ENCODE results near the gene SYK. TPM values are rescaled to one million over a fixed set of nuclear protein-coding genes. Genes with fewer than 3 reads are reported as not detected.

Gene SYK
- total and polyA plus RNA-seq, 2 experiments from 2014 or later, result 4.9 to 5.1 TPM

DNA sequence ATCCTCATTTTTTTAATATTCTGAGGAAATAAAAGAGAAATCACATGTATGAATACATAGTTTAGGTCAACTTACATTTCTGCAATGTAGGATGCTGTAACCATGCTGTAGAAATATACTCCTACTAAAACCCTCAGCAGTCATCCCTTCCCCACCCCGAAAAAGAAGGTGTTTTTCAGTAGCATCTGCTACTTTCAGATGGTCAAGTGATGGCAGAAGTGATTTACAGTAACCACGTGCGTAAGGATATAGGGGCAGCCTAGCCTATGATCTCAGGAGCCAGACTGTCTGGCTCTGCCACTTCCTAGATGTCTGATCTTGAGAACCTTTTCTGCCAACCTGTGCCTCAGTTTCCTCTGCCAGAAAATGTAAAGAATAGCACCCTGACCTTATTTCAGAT is 26.0 kb upstream of the SYK start:
- WGBS (ENCODE audit: low lambda C conversion rate, missing lambda C conversion rate), result 48% methylated on average over 3 of the region's 3 CpGs
- Histone ChIP-seq H3K4me1 (ENCODE audit: insufficient read depth) (no peaks in the 10 kb centered on the region), H3K36me3 (replicated peaks; ENCODE audit: insufficient read depth, low read depth) (no peaks in the 10 kb centered on the region), H3K27ac (no peak overlapping the region), H3K79me2 (no peaks in the 10 kb centered on the region), H3K9me3 (ENCODE audit: low read depth) (no peaks in the 10 kb centered on the region), H3K9me2 (replicated peaks; ENCODE audit: insufficient read depth) (no peaks in the 10 kb centered on the region), H2AFZ (no peak overlapping the region), H3K4me2 (no peak overlapping the region), H3K4me3 (no peak overlapping the region), H3K27me3 (no peaks in the 10 kb centered on the region), H4K20me1 (ENCODE audit: insufficient read depth, poor library complexity, severe bottlenecking) (no peaks in the 10 kb centered on the region)
- TF ChIP-seq EZH2phosphoT487 (IDR thresholded peaks at IDR 0.05; ENCODE audit: low read depth, severe bottlenecking, unreplicated experiment) (no peak), EZH2 (IDR thresholded peaks at IDR 0.05; ENCODE audit: borderline replicate concordance) (no peak)
- TF ChIP-seq, protein P1, sequence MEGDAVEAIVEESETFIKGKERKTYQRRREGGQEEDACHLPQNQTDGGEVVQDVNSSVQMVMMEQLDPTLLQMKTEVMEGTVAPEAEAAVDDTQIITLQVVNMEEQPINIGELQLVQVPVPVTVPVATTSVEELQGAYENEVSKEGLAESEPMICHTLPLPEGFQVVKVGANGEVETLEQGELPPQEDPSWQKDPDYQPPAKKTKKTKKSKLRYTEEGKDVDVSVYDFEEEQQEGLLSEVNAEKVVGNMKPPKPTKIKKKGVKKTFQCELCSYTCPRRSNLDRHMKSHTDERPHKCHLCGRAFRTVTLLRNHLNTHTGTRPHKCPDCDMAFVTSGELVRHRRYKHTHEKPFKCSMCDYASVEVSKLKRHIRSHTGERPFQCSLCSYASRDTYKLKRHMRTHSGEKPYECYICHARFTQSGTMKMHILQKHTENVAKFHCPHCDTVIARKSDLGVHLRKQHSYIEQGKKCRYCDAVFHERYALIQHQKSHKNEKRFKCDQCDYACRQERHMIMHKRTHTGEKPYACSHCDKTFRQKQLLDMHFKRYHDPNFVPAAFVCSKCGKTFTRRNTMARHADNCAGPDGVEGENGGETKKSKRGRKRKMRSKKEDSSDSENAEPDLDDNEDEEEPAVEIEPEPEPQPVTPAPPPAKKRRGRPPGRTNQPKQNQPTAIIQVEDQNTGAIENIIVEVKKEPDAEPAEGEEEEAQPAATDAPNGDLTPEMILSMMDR (IDR thresholded peaks at IDR 0.05; ENCODE audit: poor library complexity), result no peak
- no peak for DNase-seq (ENCODE audit: low spot score)

DNA sequence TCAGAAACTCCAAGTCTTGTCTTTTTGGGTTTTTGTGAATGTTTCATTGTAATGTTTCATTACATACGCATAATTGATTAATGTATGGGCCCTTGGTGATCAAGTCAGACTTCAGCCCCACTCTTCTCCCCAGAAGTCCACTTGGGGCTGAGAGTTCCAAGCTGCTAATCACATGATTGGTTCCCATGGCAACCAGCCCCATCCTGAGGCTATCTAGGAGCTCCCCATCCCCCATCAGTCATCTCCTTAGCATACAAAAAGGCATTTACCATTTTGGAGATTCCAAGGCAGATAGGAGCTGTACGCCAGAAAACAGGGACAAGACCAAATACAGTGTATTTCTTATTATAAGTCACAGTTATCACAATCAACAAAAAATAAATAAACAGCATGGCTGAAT is 22.9 kb upstream of the SYK start:
- no peak overlapping the region for H3K4me2 ChIP-seq
- no peaks in the 10 kb centered on the region for H3K9me3 ChIP-seq (ENCODE audit: low read depth)
- TF ChIP-seq EZH2phosphoT487 (IDR thresholded peaks at IDR 0.05; ENCODE audit: low read depth, severe bottlenecking, unreplicated experiment) (no peak), EZH2 (IDR thresholded peaks at IDR 0.05; ENCODE audit: borderline replicate concordance) (no peak)
- TF ChIP-seq, protein P1 (IDR thresholded peaks at IDR 0.05; ENCODE audit: poor library complexity), result no peak
- H3K79me2 ChIP-seq, result no peaks in the 10 kb centered on the region
- no peaks in the 10 kb centered on the region for H3K36me3 ChIP-seq (replicated peaks; ENCODE audit: insufficient read depth, low read depth)
- H3K27me3 ChIP-seq, result no peaks in the 10 kb centered on the region
- DNase-seq (ENCODE audit: low spot score), result no peak
- H3K27ac ChIP-seq, result no peak overlapping the region
- H4K20me1 ChIP-seq (ENCODE audit: insufficient read depth, poor library complexity, severe bottlenecking), result no peaks in the 10 kb centered on the region
- no peaks in the 10 kb centered on the region for H3K4me1 ChIP-seq (ENCODE audit: insufficient read depth)
- no peak overlapping the region for H2AFZ ChIP-seq
- WGBS (ENCODE audit: low lambda C conversion rate, missing lambda C conversion rate), result 86% methylated on average over 2 of the region's 2 CpGs
- H3K9me2 ChIP-seq (replicated peaks; ENCODE audit: insufficient read depth), result no peaks in the 10 kb centered on the region
- no peak overlapping the region for H3K4me3 ChIP-seq

DNA sequence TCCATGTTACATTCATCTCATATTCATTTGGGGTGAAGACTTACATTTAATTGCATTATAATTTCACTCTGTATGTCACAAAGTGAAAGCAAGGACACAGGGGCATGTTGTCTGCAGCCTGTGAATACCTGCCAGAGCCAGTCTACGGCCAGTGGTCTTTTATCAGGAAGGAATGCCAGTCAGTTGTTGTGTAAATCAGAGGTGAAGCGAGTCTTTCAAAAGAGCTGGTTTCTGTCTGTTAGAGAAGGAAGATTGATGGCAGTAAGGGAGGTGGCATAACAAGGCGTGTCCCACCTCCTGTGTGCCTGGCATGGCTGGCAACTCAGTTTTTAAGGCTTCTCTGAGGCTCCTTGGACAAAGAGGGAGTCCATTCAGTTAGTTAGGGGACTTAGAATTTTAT is 18.1 kb upstream of the SYK start:
- Histone ChIP-seq H3K9me3 (ENCODE audit: low read depth) (no peaks in the 10 kb centered on the region), H3K4me2 (no peak overlapping the region), H3K36me3 (replicated peaks; ENCODE audit: insufficient read depth, low read depth) (no peaks in the 10 kb centered on the region), H3K27me3 (peaks cover 3% of the 10 kb centered on the region), H3K4me3 (no peak overlapping the region), H3K27ac (no peak overlapping the region), H4K20me1 (ENCODE audit: insufficient read depth, poor library complexity, severe bottlenecking) (no peaks in the 10 kb centered on the region), H3K4me1 (ENCODE audit: insufficient read depth) (no peaks in the 10 kb centered on the region), H3K9me2 (replicated peaks; ENCODE audit: insufficient read depth) (no peaks in the 10 kb centered on the region), H2AFZ (no peak overlapping the region), H3K79me2 (no peaks in the 10 kb centered on the region)
- TF ChIP-seq EZH2phosphoT487 (IDR thresholded peaks at IDR 0.05; ENCODE audit: low read depth, severe bottlenecking, unreplicated experiment), result no peak
- TF ChIP-seq, protein P1 (IDR thresholded peaks at IDR 0.05; ENCODE audit: poor library complexity), result no peak
- TF ChIP-seq EZH2 (IDR thresholded peaks at IDR 0.05; ENCODE audit: borderline replicate concordance), result no peak
- no peak for DNase-seq (ENCODE audit: low spot score)
- 44% methylated on average over 3 of the region's 3 CpGs for WGBS (ENCODE audit: low lambda C conversion rate, missing lambda C conversion rate)

DNA sequence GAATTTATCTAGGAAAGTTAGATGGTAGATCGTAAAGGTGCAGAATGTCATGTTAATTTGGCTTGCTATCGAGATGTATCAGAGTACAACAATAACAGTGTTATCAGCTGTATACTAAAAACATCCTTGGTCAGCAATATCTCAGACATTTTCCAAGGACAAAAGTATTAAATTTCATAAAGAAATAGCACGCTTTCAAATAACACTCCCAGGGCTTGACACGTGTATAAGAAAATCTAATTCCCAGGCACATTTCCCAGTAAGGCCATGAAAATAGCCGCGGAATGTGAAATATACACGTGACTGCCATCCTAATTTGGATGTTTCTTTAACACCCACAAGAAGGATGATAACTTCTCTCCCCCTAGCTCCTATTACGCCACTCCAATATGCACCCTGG is 17.7 kb upstream of the SYK start:
- DNase-seq (ENCODE audit: low spot score), result no peak
- no peaks in the 10 kb centered on the region for H3K79me2 ChIP-seq
- no peaks in the 10 kb centered on the region for H3K9me3 ChIP-seq (ENCODE audit: low read depth)
- H4K20me1 ChIP-seq (ENCODE audit: insufficient read depth, poor library complexity, severe bottlenecking), result no peaks in the 10 kb centered on the region
- H3K4me2 ChIP-seq, result no peak overlapping the region
- H3K9me2 ChIP-seq (replicated peaks; ENCODE audit: insufficient read depth), result no peaks in the 10 kb centered on the region
- no peak overlapping the region for H3K4me3 ChIP-seq
- no peaks in the 10 kb centered on the region for H3K4me1 ChIP-seq (ENCODE audit: insufficient read depth)
- no peaks in the 10 kb centered on the region for H3K36me3 ChIP-seq (replicated peaks; ENCODE audit: insufficient read depth, low read depth)
- no peak overlapping the region for H3K27ac ChIP-seq
- peaks cover 3% of the 10 kb centered on the region for H3K27me3 ChIP-seq
- TF ChIP-seq, protein P1 (IDR thresholded peaks at IDR 0.05; ENCODE audit: poor library complexity), result no peak
- no peak for TF ChIP-seq EZH2phosphoT487 (IDR thresholded peaks at IDR 0.05; ENCODE audit: low read depth, severe bottlenecking, unreplicated experiment)
- TF ChIP-seq EZH2 (IDR thresholded peaks at IDR 0.05; ENCODE audit: borderline replicate concordance), result no peak
- H2AFZ ChIP-seq, result no peak overlapping the region
- 81% methylated on average over 8 of the region's 8 CpGs for WGBS (ENCODE audit: low lambda C conversion rate, missing lambda C conversion rate)
